ENCODE data around the gene RPL35. TPM values are rescaled to one million over a fixed set of nuclear protein-coding genes. Genes with fewer than 3 reads are reported as not detected.

The RPL35 gene
- total and polyA plus RNA-seq, 2 of the 8 experiments (the other 6 are each of a cell fraction or from before 2014, with no cell fraction given) = 1,831 to 2,448 TPM

DNA sequence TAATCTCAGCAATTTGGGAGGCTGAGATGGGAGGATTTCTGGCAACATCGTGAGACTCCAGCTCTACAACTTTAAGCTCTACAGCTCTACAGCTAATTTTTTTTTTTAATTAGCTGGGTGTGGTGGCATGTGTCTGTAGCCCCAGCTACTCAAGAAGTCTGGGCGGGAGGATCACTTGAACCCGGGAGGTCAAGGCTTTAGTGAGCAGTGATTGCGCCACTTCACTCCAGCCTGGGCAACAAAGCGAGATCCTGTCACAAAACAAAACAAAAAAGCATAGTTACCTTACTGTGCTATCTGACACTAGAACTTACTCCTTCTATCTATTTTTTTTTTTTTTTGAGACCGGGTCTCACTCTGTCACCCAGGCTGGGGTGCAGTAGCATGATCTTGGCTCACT lies 14.8 kb downstream of the RPL35 start:
- Histone ChIP-seq H3K4ac (replicated peaks; ENCODE audit: insufficient read length, low read depth, low read length) (no peak overlapping the region), H3K14ac (ENCODE audit: insufficient read length) (no peak overlapping the region), H3K4me3 (ENCODE audit: extremely low read depth in 1 of 4, insufficient read depth in 2 of 4, low read depth in 3 of 4, low read length in 4 of 4) (no peak overlapping the region), H3K4me1 (replicated peaks in 1 of 4; ENCODE audit: control insufficient read depth in 3 of 4, insufficient read depth in 4 of 4, low read length in 3 of 4) (no peaks in the 10 kb centered on the region), H3K36me3 (ENCODE audit: control insufficient read depth in 2 of 4, insufficient read depth in 4 of 4, low read length in 3 of 4) (no peaks in the 10 kb centered on the region), H3K79me1 (ENCODE audit: low read depth, low read length) (no peaks in the 10 kb centered on the region), H4K91ac (replicated peaks; ENCODE audit: insufficient read length, low read length) (no peak overlapping the region), H4K5ac (ENCODE audit: insufficient read length, low read depth, low read length) (no peak overlapping the region), H2BK12ac (ENCODE audit: low read depth, low read length) (no peak overlapping the region), H3K9ac (replicated peaks in 1 of 4; ENCODE audit: extremely low read depth in 1 of 4, low read depth in 3 of 4, low read length in 3 of 4) (no peak overlapping the region), H2BK120ac (replicated peaks; ENCODE audit: low read depth, low read length) (no peak overlapping the region), H4K20me1 (replicated peaks in 1 of 2; ENCODE audit: control insufficient read depth in 1 of 2, insufficient read depth in 2 of 2, low read length in 2 of 2) (no peaks in the 10 kb centered on the region), H3K23me2 (ENCODE audit: low read depth, low read length) (no peaks in the 10 kb centered on the region), H2BK20ac (ENCODE audit: low read length) (no peak overlapping the region), H4K8ac (ENCODE audit: extremely low read depth, insufficient read depth, low read length) (no peak overlapping the region), H2AFZ (ENCODE audit: low read length) (no peak overlapping the region), H3K9me3 (ENCODE audit: insufficient read depth in 2 of 2, low read depth in 1 of 2, low read length in 1 of 2) (no peaks in the 10 kb centered on the region), H3K18ac (ENCODE audit: extremely low read depth, low read length) (no peak overlapping the region), H3K4me2 (ENCODE audit: insufficient read depth in 1 of 2, low read depth in 2 of 2, low read length in 2 of 2) (no peak overlapping the region), H3K23ac (ENCODE audit: insufficient read length) (no peak overlapping the region), H2BK15ac (ENCODE audit: low read length) (no peak overlapping the region), H3K79me2 (ENCODE audit: control insufficient read depth in 1 of 2, insufficient read depth in 2 of 2, low read length in 2 of 2) (no peaks in the 10 kb centered on the region), H3K56ac (replicated peaks; ENCODE audit: insufficient read length, low read depth, low read length) (no peak overlapping the region), H2AK5ac (ENCODE audit: low read depth, low read length) (no peak overlapping the region), H3K27me3 (replicated peaks in 1 of 4; ENCODE audit: control insufficient read depth in 3 of 4, extremely low read depth in 1 of 4, insufficient read depth in 3 of 4, low read length in 3 of 4) (no peaks in the 10 kb centered on the region), H2BK5ac (ENCODE audit: low read depth, low read length) (no peak overlapping the region), H3K27ac (ENCODE audit: low read depth, low read length) (no peak overlapping the region)
- DNase-seq (ENCODE audit: low read depth in 1 of 2, low spot score in 2 of 2) (no peak), FAIRE-seq (no peak)
- CTCF ChIA-PET (ENCODE audit: partially characterized antibody) = interaction anchor here (28.4 to 65.2 kb wide), 3 partner anchors 3 to 70 kb away, joined by 1300 to 1529 read pairs (median 1529); partner anchors contain the start of genes ARPC5L, NR6A1, OLFML2A and RPL35
- POLR2A ChIA-PET (ENCODE audit: partially characterized antibody) = interaction anchor here (0.7 to 2.4 kb wide), 3 partner anchors 9 to 32 kb away, joined by 3 to 11 read pairs (median 6); partner anchors contain the start of genes ARPC5L and RPL35
- TF ChIP-seq RFX5 (IDR thresholded peaks at IDR 0.05; ENCODE audit: borderline replicate concordance, low read depth, low read length) (no peak), CTBP2 (IDR thresholded peaks at IDR 0.05; ENCODE audit: borderline replicate concordance, insufficient read depth, insufficient read length, low read length) (no peak), CHD1 (IDR thresholded peaks at IDR 0.05; ENCODE audit: low read depth, low read length) (no peak), CBX8 (IDR thresholded peaks at IDR 0.05; ENCODE audit: borderline replicate concordance, low read depth, low read length) (no peak), HDAC2 (IDR thresholded peaks at IDR 0.05; ENCODE audit: borderline replicate concordance in 1 of 2, low read depth in 2 of 2, low read length in 2 of 2) (no peak), CREB1 (IDR thresholded peaks at IDR 0.05) (no peak)
- TF ChIP-seq, protein P1, sequence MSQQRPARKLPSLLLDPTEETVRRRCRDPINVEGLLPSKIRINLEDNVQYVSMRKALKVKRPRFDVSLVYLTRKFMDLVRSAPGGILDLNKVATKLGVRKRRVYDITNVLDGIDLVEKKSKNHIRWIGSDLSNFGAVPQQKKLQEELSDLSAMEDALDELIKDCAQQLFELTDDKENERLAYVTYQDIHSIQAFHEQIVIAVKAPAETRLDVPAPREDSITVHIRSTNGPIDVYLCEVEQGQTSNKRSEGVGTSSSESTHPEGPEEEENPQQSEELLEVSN (IDR thresholded peaks at IDR 0.05) = no peak
- WGBS, 2 experiments (ENCODE audit: extremely low coverage in 1 of 2, insufficient coverage in 1 of 2, insufficient read length in 1 of 2, insufficient replicate concordance in 2 of 2, low coverage in 1 of 2, low lambda C conversion rate in 2 of 2, missing lambda C conversion rate in 1 of 2) = 90% methylated on average over 6 of the region's 6 CpGs; no CpG with 5 or more reads in 1 of the 2 experiments
